Uterus (tissue), 4 donors: Measurements from ENCODE around the gene DNAJC16. TPM values are rescaled to one million over a fixed set of nuclear protein-coding genes. Genes with fewer than 3 reads are reported as not detected.

Experiments used
- DNase-seq, 2 donors: peaks; one replicate each; pipeline ENCODE4 v3.0.0-alpha.2; 2019 to 2020
- H3K27ac ChIP-seq, 2 donors: fragments of 200-600 bp; sonication (generic); 1 replicate in 1 of 2; 2 replicates in 1 of 2; pipeline ENCODE4 v1.5.1; 2016 to 2018
- H3K27me3 ChIP-seq, 2 donors: fragments of 200-600 bp; sonication (generic); one replicate each; pipeline ENCODE4 v1.5.1; 2018 to 2019; ENCODE audit warnings: control low read depth in 1 of 2
- H3K36me3 ChIP-seq, 2 donors: fragments of 200-600 bp; sonication (generic); one replicate each; pipeline ENCODE4 v1.5.1; 2019; ENCODE audit warnings: control low read depth in 1 of 2
- H3K4me1 ChIP-seq, 2 donors: fragments of 200-600 bp; sonication (generic); one replicate each; pipeline ENCODE4 v1.5.1; 2018 to 2019; ENCODE audit warnings: control low read depth in 1 of 2
- H3K4me3 ChIP-seq, 2 donors: fragments of 200-600 bp; sonication (generic); 1 replicate in 1 of 2; 2 replicates in 1 of 2; pipeline ENCODE4 v1.5.1; 2018 to 2019; ENCODE audit warnings: mild to moderate bottlenecking in 1 of 2
- H3K9me3 ChIP-seq, 2 donors: fragments of 200-600 bp; sonication (generic); one replicate each; pipeline ENCODE4 v1.5.1; 2019; ENCODE audit warnings: control low read depth in 1 of 2
- CTCF ChIP-seq, 4 experiments: fragments of 200-600 bp in 2 of 4; fragments of 450-650 bp in 2 of 4; sonication (generic) in 2 of 4; IDR thresholded peaks; one replicate each; pipeline ENCODE4 v1.5.1; 2016 to 2019; ENCODE audit warnings: antibody characterized with exemption in 4 of 4, mild to moderate bottlenecking in 2 of 4, moderate library complexity in 1 of 4
- POLR2A ChIP-seq, 2 donors: fragments of 450-650 bp; IDR thresholded peaks; one replicate each; pipeline ENCODE4 v1.6.1; 2016; ENCODE audit warnings: antibody characterized with exemption in 2 of 2, mild to moderate bottlenecking in 1 of 2, moderate library complexity in 1 of 2
- intact Hi-C: fragments of 100-400 bp; cut with DNase I; formaldehyde crosslinking; loops from one replicate; pipeline ENCODE4 v1.15.1; 2023; ENCODE audit warnings: low total_unique reads
- total RNA-seq, 4 donors: library from RNA; depleted of rRNA in 3 of 4; stranded (reverse); fragments of >200 nt in 3 of 4; gene quantifications; one replicate each; pipeline versions ENCODE4 v1.1.0 to v1.2.4, GENCODE V29; 2014 to 2023
- donor health status: DM: yes; HTN: yes; CAD: no.

Gene DNAJC16
- total RNA-seq, 4 donors from 2014 or later = 8.8 to 32.4 (median 27.5) TPM

- intact Hi-C loops = no loop called here
- DNase-seq = no peak
- Histone ChIP-seq H3K4me3 (no peak overlapping the region), H3K36me3 (no peaks in the 10 kb centered on the region), H3K27ac (no peak overlapping the region), H3K27me3 (no peaks in the 10 kb centered on the region), H3K9me3 (no peaks in the 10 kb centered on the region), H3K4me1 (no peaks in the 10 kb centered on the region)
- TF ChIP-seq POLR2A (IDR thresholded peaks at IDR 0.05) (no peak), CTCF (IDR thresholded peaks at IDR 0.05) (no peak)
Measured at GRCh38 chr1:15504436-15504835, 22.2 kb upstream of the DNAJC16 start.

GRCh38 chr1:15506831-15507230, 19.8 kb upstream of the DNAJC16 start:
- TF ChIP-seq CTCF (IDR thresholded peaks at IDR 0.05) (no peak), POLR2A (IDR thresholded peaks at IDR 0.05) (no peak)
- H3K27ac ChIP-seq = no peak overlapping the region
- H3K36me3 ChIP-seq = no peaks in the 10 kb centered on the region
- intact Hi-C loops = no loop called here
- H3K4me3 ChIP-seq = no peak overlapping the region
- H3K9me3 ChIP-seq = no peaks in the 10 kb centered on the region
- no peaks in the 10 kb centered on the region for H3K27me3 ChIP-seq
- H3K4me1 ChIP-seq = no peaks in the 10 kb centered on the region
- no peak for DNase-seq

GRCh38 chr1:15507278-15507677, 19.4 kb upstream of the DNAJC16 start:
- intact Hi-C loops = no loop called here
- TF ChIP-seq POLR2A (IDR thresholded peaks at IDR 0.05) (no peak), CTCF (IDR thresholded peaks at IDR 0.05) (no peak)
- DNase-seq = no peak
- H3K27ac ChIP-seq = no peak overlapping the region
- H3K4me1 ChIP-seq = no peaks in the 10 kb centered on the region
- no peaks in the 10 kb centered on the region for H3K27me3 ChIP-seq
- no peaks in the 10 kb centered on the region for H3K9me3 ChIP-seq
- H3K36me3 ChIP-seq = no peaks in the 10 kb centered on the region
- H3K4me3 ChIP-seq = no peak overlapping the region

- no peaks in the 10 kb centered on the region for H3K9me3 ChIP-seq
- no peaks in the 10 kb centered on the region for H3K27me3 ChIP-seq
- no peak overlapping the region for H3K27ac ChIP-seq
- no peaks in the 10 kb centered on the region for H3K4me1 ChIP-seq
- TF ChIP-seq CTCF (IDR thresholded peaks at IDR 0.05) = no peak
- no peak for TF ChIP-seq POLR2A (IDR thresholded peaks at IDR 0.05)
- no peaks in the 10 kb centered on the region for H3K36me3 ChIP-seq
- no peak for DNase-seq
- intact Hi-C loops = no loop called here
- H3K4me3 ChIP-seq = no peak overlapping the region
Measured at GRCh38 chr1:15508700-15509487, 17.8 kb upstream of the DNAJC16 start.

GRCh38 chr1:15509586-15509985, 17.1 kb upstream of the DNAJC16 start:
- no peaks in the 10 kb centered on the region for H3K4me1 ChIP-seq
- intact Hi-C loops = no loop called here
- no peaks in the 10 kb centered on the region for H3K36me3 ChIP-seq
- no peak overlapping the region for H3K27ac ChIP-seq
- no peak for DNase-seq
- TF ChIP-seq CTCF (IDR thresholded peaks at IDR 0.05) (no peak), POLR2A (IDR thresholded peaks at IDR 0.05) (no peak)
- no peaks in the 10 kb centered on the region for H3K27me3 ChIP-seq
- no peaks in the 10 kb centered on the region for H3K9me3 ChIP-seq
- no peak overlapping the region for H3K4me3 ChIP-seq
